Esophagus squamous epithelium (tissue), 5 donors: ENCODE results near the gene VAPB. TPM values are rescaled to one million over a fixed set of nuclear protein-coding genes. Genes with fewer than 3 reads are reported as not detected.

Experiments
- DNase-seq: peaks from one replicate; lab custom pipeline; 2025; lab: John Stamatoyannopoulos, UW
- H3K27ac ChIP-seq, 4 donors: fragments of 200-600 bp; sonication (generic); one replicate each; pipeline ENCODE4 v1.5.1; 2016 to 2019; ENCODE audit warnings: mild to moderate bottlenecking in 1 of 4
- H3K27me3 ChIP-seq, 4 donors: fragments of 200-600 bp; sonication (generic); 1 replicate in 3 of 4; 2 replicates in 1 of 4; pipeline versions ENCODE4 v1.5.1 to v1.6.0; 2017 to 2021; ENCODE audit warnings: antibody characterized with exemption in 1 of 4
- H3K36me3 ChIP-seq, 3 donors: fragments of 200-600 bp; sonication (generic); one replicate each; pipeline ENCODE4 v1.5.1; 2016 to 2019
- H3K4me1 ChIP-seq, 3 donors: fragments of 200-600 bp; sonication (generic); one replicate each; pipeline ENCODE4 v1.5.1; 2017 to 2019
- H3K4me3 ChIP-seq, 4 donors: fragments of 200-600 bp; sonication (generic); 1 replicate in 3 of 4; 2 replicates in 1 of 4; pipeline ENCODE4 v1.5.1; 2016 to 2019; ENCODE audit warnings: mild to moderate bottlenecking in 2 of 4, moderate library complexity in 1 of 4
- H3K9me3 ChIP-seq, 3 donors: fragments of 200-600 bp; sonication (generic); one replicate each; pipeline ENCODE4 v1.5.1; 2016 to 2019
- CTCF ChIP-seq, 6 experiments: fragments of 450-650 bp in 4 of 6; fragments of 200-600 bp in 2 of 6; sonication (generic) in 2 of 6; IDR thresholded peaks; one replicate each; pipeline ENCODE4 v1.5.1; 2016 to 2019; ENCODE audit warnings: antibody characterized with exemption in 6 of 6, mild to moderate bottlenecking in 4 of 6, moderate library complexity in 4 of 6
- POLR2A ChIP-seq, 4 donors: fragments of 450-650 bp; IDR thresholded peaks; one replicate each; pipeline ENCODE4 v1.6.1; 2017; ENCODE audit warnings: antibody characterized with exemption in 4 of 4, mild to moderate bottlenecking in 4 of 4, moderate library complexity in 3 of 4
- WGBS, 2 donors: methylation state at CpG; one replicate each; pipeline ENCODE4 v1.1.5; 2018; 5-methylcytosine and 5-hydroxymethylcytosine counted together
- intact Hi-C: fragments of 100-400 bp; cut with DNase I; formaldehyde crosslinking; loops from one replicate; pipeline ENCODE4 v1.15.0; 2022
- total RNA-seq, 4 donors: library from RNA; depleted of rRNA; stranded (reverse); fragments of >200 nt; gene quantifications; one replicate each; pipeline ENCODE4 v1.1.0, GENCODE V29; 2016
- donor health status: DM: yes; HTN: yes; CAD: no.

Gene VAPB
- total RNA-seq, 4 donors from 2014 or later: 11.5 to 21.2 (median 16.6) TPM

GRCh38 chr20:58377017-58377416, 12.0 kb upstream of the VAPB start:
- intact Hi-C loops: no loop called here
- Histone ChIP-seq H3K4me1 (no peaks in the 10 kb centered on the region), H3K4me3 (no peak overlapping the region), H3K27ac (no peak overlapping the region), H3K9me3 (no peaks in the 10 kb centered on the region), H3K27me3 (peaks cover 0 to 15% (median 0%) of the 10 kb centered on the region in 4 donors), H3K36me3 (no peaks in the 10 kb centered on the region)
- 70 to 73% methylated on average over 1 of the region's 1 CpG for WGBS, 2 donors
- TF ChIP-seq POLR2A (IDR thresholded peaks at IDR 0.05) (no peak), CTCF (IDR thresholded peaks at IDR 0.05) (no peak)
- DNase-seq: no peak

GRCh38 chr20:58377766-58378401, 11.1 kb upstream of the VAPB start:
- no peak for DNase-seq
- 65 to 69% methylated on average over 7 of the region's 7 CpGs for WGBS, 2 donors
- Histone ChIP-seq H3K4me3 (no peak overlapping the region), H3K27ac (no peak overlapping the region), H3K9me3 (no peaks in the 10 kb centered on the region), H3K4me1 (no peaks in the 10 kb centered on the region), H3K36me3 (no peaks in the 10 kb centered on the region), H3K27me3 (peaks cover 0 to 15% (median 0%) of the 10 kb centered on the region in 4 donors)
- TF ChIP-seq CTCF (IDR thresholded peaks at IDR 0.05): no peak
- no peak for TF ChIP-seq POLR2A (IDR thresholded peaks at IDR 0.05)
- intact Hi-C loops: no loop called here

GRCh38 chr20:58378704-58379103, 10.3 kb upstream of the VAPB start:
- Histone ChIP-seq H3K9me3 (no peaks in the 10 kb centered on the region), H3K27me3 (peaks cover 0 to 15% (median 0%) of the 10 kb centered on the region in 4 donors), H3K27ac (no peak overlapping the region), H3K4me1 (no peaks in the 10 kb centered on the region), H3K36me3 (no peaks in the 10 kb centered on the region), H3K4me3 (no peak overlapping the region)
- intact Hi-C loops: no loop called here
- TF ChIP-seq POLR2A (IDR thresholded peaks at IDR 0.05): no peak
- no peak for TF ChIP-seq CTCF (IDR thresholded peaks at IDR 0.05)
- DNase-seq: no peak
- 53 to 61% methylated on average over 3 of the region's 3 CpGs for WGBS, 2 donors

- Histone ChIP-seq H3K4me1 (no peaks in the 10 kb centered on the region), H3K9me3 (no peaks in the 10 kb centered on the region), H3K27me3 (peaks cover 0 to 15% (median 0%) of the 10 kb centered on the region in 4 donors), H3K36me3 (no peaks in the 10 kb centered on the region), H3K27ac (no peak overlapping the region), H3K4me3 (no peak overlapping the region)
- TF ChIP-seq POLR2A (IDR thresholded peaks at IDR 0.05) (no peak), CTCF (IDR thresholded peaks at IDR 0.05) (no peak)
- intact Hi-C loops: loop anchor here (10.0 kb wide), 1 partner anchor 67 kb away; no protein-coding TSS in a partner anchor
- 86 to 96% methylated on average over 4 to 7 of the region's 7 CpGs for WGBS, 2 donors
- no peak for DNase-seq
These were observed 7.4 kb upstream of the VAPB start for GRCh38 chr20:58381627-58382026.

GRCh38 chr20:58382096-58382495, 6.9 kb upstream of the VAPB start:
- Histone ChIP-seq H3K4me3 (no peak overlapping the region), H3K36me3 (no peaks in the 10 kb centered on the region), H3K4me1 (no peaks in the 10 kb centered on the region), H3K9me3 (no peaks in the 10 kb centered on the region), H3K27ac (no peak overlapping the region), H3K27me3 (peaks cover 0 to 15% (median 0%) of the 10 kb centered on the region in 4 donors)
- intact Hi-C loops: loop anchor here (10.0 kb wide), 1 partner anchor 67 kb away; no protein-coding TSS in a partner anchor
- TF ChIP-seq POLR2A (IDR thresholded peaks at IDR 0.05) (no peak), CTCF (IDR thresholded peaks at IDR 0.05) (no peak)
- WGBS, 2 donors: 70 to 85% methylated on average over 4 of the region's 4 CpGs
- no peak for DNase-seq
